Measurements from ENCODE around the gene HS2ST1.
"Not testable (repeated sequence)": the region's sequence is repeated elsewhere in the genome, so short reads cannot be mapped to it uniquely, and the experiment has no call there.

HS2ST1 gene

GRCh38 chr1:86975993-86976550 is 61.6 kb downstream of the HS2ST1 start:
- no peak for DNase-seq

DNA sequence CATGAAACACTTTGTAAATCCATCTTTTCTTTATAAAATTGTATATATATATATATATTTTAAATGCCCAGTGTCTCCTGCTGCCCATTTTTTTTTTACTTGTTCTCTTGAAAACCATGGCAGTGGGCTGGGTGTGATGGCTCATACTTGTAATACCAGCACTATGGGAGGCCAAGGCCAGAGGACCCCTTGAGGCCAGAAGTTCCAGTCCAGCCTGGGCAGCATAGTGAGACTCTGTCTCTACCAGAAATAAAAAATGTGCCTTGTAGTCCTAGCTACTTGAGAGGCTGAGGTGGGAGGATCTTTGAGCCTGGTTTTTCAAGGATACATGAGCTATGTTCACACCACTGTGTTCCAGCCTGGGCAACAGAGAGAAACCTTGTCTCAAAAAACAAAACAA is 62.2 kb downstream of the HS2ST1 start:
- DNase-seq, result no peak

- no peak for DNase-seq
Measured at GRCh38 chr1:86981482-86982213, 67.2 kb downstream of the HS2ST1 start.

GRCh38 chr1:86983677-86984076 is 69.2 kb downstream of the HS2ST1 start:
- DNase-seq, result not testable (repeated sequence)

- no peak for DNase-seq
Measured at GRCh38 chr1:86987446-86987845, 73.0 kb downstream of the HS2ST1 start.

- DNase-seq, result no peak
Measured at GRCh38 chr1:86988835-86989234, 74.4 kb downstream of the HS2ST1 start.

DNA sequence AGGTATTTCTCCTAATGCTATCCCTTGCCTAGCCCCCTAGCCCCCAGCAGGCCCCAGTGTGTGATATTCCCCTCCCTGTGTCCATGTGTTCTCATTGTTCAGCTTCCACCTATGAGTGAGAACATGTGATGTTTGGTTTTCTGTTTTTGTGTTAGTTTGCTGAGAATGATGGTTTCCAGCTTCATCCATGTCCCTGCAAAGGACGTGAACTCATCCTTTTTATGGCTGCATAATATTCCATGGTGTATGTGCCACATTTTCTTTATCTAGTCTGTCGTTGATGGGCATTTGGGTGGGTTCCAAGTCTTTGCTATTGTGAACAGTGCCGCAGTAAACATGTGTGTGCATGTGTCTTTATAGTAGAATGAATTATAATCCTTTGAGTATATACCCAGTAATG is 75.3 kb downstream of the HS2ST1 start:
- DNase-seq, result not testable (repeated sequence)

DNA sequence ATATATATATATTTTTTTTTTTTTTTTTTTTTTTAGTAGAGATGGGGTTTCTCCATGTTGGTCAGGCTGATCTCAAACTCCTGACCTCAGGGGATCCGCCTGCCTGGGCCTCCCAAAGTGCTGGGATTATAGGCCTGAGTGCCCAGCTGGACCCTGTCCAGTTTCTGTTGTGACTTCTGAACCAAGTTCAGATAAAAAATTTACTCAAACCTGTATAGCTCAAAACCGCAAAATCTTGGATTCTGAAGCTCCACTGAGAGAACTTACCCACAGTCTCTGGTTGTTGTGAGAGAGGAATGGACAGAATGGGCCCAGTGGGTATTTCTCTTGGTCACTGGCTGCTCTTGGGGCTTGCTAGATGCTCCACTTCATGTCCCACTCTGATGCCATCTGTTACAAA is 76.4 kb downstream of the HS2ST1 start:
- no peak for DNase-seq

GRCh38 chr1:86991549-86992186 is 77.2 kb downstream of the HS2ST1 start:
- DNase-seq, result no peak

DNA sequence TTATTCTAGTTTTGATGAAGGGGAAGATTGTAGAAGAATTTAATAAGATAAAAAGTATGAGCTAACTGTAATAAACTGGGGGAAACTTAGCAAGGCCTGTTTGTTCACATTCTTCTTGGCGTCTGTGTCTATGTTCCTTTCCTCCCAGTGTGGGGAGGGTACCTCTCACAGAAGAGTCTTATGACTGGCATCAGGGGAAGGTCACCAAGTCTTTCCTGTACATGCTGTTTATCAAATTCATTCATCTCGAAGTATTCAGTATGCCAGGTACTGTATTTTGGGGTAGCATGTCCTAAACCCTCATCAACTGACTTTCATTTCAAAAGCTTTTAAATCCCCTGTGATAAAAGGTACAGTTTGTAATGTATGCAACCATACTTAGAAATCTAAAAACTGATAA is 78.4 kb downstream of the HS2ST1 start:
- DNase-seq, result no peak

DNA sequence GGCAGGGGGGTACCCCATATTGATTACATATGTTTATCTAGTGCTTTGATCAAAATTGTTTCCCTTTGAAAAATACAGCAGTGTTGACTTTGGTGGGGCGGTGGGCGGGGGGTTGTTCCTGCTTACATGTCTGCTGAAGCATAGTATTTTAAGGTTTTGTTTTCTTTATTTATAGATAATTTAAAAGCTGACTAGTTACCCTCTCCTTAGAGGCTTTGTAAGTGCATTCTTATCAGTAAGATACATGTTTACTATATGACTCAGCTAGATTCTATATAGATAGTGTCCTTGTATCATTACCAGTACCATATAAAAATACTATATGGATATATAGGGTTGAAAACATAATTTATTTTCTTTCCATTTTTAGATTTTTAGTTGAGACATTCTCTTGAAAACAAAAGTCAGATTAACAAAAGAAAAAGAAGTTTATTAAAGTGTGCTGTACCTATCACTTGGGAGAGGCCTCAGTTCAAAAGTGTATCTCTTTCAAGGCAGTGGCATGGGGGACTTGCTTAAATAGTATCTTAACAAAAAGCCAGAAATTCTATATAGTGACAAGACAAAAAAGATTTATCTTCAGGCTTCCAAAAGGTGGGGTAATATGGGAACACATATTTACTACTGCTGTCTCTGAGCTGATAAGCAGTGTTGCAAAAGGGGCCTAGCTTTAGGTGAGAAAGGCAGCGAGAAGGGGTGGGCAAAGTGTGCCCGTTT is 79.0 kb downstream of the HS2ST1 start:
- no peak for DNase-seq

DNA sequence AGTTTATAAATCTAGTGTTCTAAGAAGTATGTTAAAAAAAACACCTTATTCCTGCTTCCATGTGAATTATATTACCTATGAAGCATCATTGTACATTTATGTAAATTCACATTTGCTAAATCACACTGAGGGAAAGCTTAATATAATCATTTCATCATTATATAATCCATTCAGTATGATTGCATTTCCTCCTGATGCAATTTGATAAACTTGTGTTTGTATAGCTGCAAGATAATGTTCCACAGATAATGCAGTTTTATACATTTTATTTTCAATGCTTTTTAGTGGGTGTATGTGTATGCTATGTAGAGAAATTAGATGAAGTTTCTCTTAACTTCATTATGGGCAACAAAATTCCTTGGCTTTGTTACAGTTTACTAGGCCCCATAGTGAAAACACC is 79.6 kb downstream of the HS2ST1 start:
- DNase-seq, result no peak

- no peak for DNase-seq
Measured at GRCh38 chr1:86997538-86997937, 83.1 kb downstream of the HS2ST1 start.

GRCh38 chr1:86998280-86998679 is 83.8 kb downstream of the HS2ST1 start:
- no peak for DNase-seq

- DNase-seq, result no peak
Measured at GRCh38 chr1:86998727-86999126, 84.3 kb downstream of the HS2ST1 start.

DNA sequence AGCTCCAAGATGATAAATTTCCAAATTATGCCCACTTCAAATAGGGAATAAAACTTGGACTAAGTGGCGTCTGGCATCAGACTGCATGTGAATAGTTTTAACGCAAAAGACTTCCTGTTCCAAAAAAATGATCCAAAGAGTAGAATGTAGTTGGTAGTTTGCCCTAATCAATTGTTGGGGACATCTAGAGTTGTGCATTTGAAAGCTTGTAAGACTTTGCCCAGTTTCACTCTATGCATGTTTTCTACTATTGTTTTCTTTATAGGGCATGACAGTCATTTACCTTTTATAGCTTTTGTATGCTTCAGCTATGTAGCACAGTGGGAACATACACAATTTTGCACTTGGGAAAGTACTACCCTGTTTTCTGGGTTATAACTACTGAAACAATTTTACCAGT is 86.0 kb downstream of the HS2ST1 start:
- DNase-seq, result no peak

- no peak for DNase-seq
Measured at GRCh38 chr1:87004857-87005256, 90.4 kb downstream of the HS2ST1 start.

DNA sequence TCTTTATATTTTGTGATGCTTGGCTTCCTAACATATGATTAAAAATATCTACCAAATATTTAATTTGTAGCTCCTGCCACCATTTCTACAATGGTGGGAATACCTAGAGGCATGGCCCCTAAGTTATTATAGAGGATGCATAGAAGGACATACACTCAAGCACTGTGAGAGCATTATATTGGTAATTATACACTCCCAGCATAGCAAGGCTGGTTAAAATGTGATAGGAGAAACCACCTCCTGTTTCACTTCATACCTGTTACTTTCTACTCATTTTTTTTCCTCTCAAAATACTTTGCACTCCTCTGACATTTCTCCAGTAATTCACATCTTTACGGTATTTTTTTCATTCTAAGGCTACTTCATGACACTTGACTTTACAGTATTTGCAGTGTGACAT is 92.9 kb downstream of the HS2ST1 start:
- DNase-seq, result no peak

DNA sequence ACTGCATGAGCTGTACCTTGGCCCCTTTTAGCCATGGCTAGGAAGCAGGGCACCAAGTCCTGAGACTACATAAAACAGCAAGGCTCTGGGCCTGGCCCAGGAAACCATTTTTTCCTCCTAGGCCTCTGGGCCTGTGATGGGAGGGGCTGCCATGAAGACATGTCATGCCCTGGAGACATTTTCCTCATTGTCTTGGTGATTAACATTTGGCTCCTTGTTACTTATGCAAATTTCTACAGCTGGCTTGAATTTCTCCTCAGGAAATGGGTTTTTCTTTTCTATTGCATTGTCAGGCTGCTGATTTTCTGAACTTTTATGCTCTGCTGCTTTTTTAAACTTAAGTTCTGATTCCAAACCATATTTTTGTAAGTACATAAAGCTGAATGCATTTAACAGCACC is 99.0 kb downstream of the HS2ST1 start:
- DNase-seq, result not testable (repeated sequence)

- DNase-seq, result no peak
Measured at GRCh38 chr1:87017998-87018672, 103.7 kb downstream of the HS2ST1 start.

- DNase-seq, result no peak
Measured at GRCh38 chr1:87023326-87023725, 108.9 kb downstream of the HS2ST1 start.

DNA sequence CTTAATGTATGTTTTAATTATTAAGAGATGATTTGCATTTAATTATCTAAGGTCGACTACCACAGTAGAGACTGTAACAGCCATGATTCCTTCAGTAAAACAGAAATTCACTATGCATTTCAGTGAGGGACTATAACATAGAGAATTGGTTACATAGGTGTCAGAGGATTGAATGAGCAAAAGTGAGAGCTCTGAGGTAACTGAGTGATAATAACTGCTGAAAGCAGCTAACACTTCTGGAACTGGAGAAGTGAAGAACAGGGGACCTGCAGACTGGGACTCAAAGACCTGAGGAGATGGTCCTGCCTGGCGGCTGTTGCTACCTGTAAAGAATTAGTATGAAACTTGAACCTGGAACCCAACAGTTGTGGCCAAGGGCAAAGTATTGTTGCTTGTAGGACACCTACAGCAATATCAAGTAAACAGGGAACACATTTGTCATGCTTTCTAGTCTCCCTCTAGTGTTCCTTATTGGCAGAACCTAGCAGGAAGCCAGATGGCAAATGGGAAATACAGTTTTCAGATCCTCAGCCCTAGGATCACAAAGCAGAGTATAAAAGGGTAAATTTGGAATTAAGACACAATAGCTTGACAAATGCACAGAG is 110.6 kb downstream of the HS2ST1 start:
- peak; percentile 35 for DNase-seq

DNA sequence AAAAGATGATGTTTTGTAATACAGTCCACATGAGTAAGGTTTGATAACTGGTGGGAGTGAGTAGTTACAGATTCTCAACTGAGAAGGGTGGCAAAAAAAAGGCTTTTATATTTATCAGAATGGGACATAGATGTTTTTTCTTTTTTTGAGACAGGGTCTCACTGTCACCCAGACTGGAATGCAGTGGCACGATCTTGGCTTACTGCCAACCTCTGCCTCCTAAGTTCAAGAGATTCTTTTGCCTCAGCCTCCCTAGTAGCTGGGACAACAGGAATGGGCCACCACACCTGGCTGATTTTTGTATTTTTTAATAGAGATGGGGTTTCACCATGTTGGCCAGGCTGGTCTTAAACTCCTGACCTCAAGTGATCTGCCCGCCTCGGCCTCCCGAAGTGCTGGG is 113.1 kb downstream of the HS2ST1 start:
- not testable (repeated sequence) for DNase-seq
